T-helper 2 cell treated with Interferon-gamma antibody and Interleukin-4, amounts not matched to agents 100 ng/mL and 5 ng/mL, for 36 hours (primary cell): Measurements from ENCODE around the gene GJD4. TPM values are rescaled to one million over a fixed set of nuclear protein-coding genes. Genes with fewer than 3 reads are reported as not detected.

Source experiments
- intact Hi-C: fragments of 100-400 bp; cut with micrococcal nuclease; formaldehyde crosslinking; loops from one replicate; pipeline ENCODE4 v1.15.1; 2023
- total RNA-seq: library from RNA; stranded (reverse); gene quantifications from 2 replicates; pipeline ENCODE4 v1.2.3, GENCODE V29; 2022

Gene GJD4
- total RNA-seq, 1 donor from 2014 or later: not detected

DNA sequence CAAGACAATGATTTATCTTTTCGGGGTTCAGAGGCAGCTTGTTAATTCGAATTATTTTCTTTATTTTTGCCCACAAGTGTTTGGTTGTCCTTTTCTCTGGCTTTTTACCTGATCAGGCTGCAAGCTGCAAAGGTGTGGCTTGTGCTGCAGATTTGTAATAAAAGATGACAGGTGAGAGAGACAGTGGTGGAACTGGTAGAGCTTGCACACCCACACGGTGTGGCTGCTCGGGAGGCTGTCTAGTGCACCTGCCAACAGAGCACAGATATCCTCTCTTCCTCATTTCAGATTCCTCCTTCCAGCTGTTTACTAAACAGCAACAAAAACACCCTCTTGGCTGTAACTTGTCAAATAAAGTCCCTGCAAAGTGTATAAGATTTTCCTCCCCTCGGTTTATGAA lies 9.2 kb downstream of the GJD4 start:
- intact Hi-C loops: no loop called here

DNA sequence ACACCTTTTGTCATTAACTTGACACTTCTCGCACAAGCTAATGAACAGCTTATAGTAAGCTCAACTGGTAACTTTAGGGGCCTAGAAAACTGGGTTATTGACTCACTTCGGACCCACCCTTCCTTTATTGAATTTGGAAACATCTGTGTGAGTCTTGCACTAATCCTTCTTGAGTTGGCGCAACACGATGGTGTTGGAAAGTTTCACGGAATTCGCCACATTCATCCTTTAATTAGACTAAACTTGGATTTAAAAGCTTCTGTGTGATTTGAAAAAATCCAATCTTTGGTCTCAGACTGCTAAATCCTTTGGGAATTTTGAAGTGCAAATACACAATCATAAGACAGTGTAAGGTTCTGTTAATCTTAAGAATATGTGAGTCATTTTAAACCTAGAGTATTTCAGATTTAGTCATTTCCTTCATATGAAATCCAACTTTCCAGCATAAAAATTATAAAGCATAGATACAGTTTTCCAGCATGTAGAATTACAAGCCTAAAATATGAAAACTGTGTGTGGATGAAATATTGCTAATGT lies 21.9 kb downstream of the GJD4 start:
- intact Hi-C loops: no loop called here

DNA sequence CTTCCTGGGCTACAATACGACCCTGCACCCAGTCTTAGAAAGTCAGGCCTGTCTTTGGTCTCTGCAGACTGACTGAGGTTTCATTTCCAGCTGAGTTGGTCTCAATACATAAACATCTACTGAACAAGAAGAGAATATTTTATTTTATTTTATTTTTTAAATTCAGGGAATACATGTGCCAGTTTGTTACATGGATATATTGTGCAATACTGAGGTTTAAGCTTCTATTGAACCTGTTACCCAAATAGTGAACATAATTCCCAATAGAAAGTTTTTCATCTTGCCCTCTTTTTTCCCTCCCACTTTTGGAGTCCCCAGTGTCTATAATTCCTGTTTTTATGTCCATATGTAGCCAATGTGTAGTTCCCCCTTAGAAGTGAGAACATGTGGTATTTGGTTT lies 26.3 kb downstream of the GJD4 start:
- intact Hi-C loops: no loop called here

DNA sequence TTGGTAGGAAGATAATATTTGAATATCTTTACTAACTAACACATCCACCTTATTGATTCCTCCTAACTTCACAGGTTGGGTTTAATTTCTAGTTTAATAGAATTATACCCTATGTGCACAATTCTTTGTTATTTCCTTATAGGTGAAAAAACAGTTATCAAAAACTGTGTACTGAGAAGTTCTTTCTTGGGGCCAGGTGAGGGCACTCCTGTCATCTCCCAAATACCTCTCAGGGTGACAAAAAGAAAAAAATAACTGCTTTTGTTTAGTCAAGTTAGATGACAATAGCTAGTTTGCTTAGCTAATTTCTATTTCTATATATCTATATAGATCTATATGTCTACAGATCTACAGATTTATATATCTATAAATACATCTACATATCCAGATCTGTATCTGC lies 26.9 kb downstream of the GJD4 start:
- intact Hi-C loops: no loop called here

DNA sequence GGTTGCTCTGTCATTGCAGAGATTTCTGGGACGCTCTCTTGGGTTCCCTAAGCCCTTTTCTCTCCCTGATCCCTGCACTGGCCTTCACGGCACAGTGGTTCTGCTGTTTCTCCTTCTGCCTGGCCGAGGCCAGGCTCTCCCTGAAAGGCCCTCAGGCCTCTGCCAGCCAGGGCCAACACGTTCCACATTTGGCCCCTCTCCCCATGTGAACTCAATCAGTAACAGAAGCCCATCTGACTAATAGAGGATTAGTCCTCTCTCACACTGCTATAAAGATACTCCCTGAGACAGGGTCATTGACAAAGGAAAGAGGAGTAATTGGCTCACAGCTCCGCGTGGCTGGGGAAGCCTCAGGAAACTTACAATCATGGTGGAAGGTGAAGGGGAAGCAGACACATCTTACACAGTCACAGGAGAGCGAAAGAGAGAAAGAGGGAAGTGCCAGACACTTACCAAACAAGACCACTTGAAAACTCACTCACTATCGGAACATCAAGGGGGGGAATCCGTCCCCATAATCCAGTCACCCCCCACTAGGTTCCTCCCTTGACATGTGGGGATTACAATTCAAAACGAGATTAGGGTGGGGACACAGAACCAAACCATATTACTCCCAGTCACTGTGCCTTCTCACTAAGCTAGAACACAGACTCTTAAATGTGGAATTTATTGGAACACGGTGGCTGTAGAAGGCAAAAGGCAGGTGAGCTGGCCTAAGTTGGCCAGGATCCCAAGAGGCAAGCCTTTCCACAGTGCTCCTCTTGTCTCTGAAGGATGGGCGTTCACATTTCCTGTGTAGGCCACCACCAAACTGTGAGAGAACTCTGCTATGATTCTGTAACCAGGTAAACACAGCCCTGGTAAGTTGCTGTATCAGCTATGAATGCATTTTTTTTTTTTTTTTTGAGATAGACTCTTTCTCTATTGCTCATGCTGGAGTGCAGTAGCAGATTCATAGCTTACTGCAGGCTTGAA lies 28.2 kb downstream of the GJD4 start:
- intact Hi-C loops: no loop called here

DNA sequence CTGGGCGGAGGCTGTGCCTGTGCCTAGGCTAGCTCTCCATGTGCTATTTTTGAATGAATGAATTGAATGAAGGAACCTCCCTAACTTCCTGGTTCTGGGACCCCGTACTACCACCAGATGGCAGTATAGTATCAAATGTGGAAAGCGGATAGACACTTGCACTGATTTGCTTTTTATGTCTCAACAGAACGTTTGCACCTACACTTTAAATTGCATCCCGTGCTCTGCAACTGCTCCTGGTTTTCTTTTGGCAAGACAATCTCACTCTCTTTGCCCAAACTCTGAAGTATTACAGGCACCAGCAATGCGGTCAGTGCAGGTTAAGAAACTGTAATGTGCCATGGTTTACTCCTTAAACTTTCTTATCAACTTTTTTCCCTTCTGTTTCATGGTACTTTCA lies 30.4 kb downstream of the GJD4 start:
- intact Hi-C loops: loop anchor here (1.0 to 5.0 kb wide), 2 partner anchors 146 to 1247 kb away; no protein-coding TSS in a partner anchor

DNA sequence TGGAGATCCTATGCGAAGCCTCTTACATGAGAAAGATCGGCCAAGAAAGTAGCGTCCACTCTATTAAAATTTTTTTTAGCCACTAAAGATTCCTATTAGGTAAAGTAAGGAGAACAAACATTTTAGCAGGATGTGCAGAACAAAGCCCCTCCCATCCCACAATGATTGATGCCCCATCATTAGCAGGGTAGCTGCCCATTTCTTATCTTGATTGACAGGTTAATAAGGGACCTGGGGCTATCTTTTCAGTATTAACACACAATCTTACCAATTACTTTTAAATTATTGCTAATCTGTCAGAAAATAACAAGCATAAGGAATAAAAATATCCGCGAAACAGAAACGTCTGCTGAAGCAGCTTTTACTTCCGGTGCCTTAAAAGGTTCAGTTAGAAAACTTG lies 31.8 kb downstream of the GJD4 start:
- intact Hi-C loops: loop anchor here (5.0 kb wide), 1 partner anchor 1245 kb away; no protein-coding TSS in a partner anchor

DNA sequence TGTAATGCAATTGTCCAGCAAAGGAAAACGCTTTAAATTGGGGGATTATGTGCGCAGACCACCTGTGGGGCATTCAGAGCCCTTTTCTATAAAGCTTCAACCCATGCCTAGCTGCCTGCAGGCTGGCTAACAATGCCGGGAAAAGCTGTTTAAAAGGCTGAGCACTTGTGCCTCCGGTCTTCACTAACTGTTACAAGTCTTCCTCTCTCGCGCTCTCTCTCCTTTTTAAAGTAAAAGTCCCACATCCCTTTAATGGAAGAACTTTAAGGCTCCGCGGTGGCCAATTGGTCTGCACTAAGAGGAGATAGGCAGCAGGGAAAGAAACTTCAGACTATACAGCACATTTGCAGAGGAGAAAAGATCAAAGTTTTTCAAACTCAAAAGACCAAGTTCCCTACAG lies 32.3 kb downstream of the GJD4 start:
- intact Hi-C loops: loop anchor here (5.0 kb wide), 1 partner anchor 1245 kb away; no protein-coding TSS in a partner anchor

DNA sequence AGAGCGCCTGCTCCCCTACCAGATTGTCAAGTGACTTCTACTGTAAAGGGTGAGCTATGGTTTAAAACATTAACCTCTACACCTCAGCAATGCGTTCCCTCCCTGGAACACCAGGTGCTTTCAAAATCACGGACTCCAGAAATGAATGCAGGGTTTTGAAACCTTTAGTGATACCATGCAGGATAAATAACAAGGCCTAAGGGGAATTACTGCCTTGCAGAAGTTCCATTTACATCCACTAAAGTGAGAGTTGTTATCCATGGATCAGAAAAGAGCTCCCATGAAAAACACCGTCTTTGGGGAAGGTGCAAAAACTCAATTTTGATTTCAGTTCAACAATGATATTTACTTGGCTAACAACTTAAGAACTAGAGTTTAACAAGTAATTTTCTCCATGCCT lies 33.0 kb downstream of the GJD4 start:
- intact Hi-C loops: loop anchor here (5.0 kb wide), 1 partner anchor 1244 kb away; no protein-coding TSS in a partner anchor

DNA sequence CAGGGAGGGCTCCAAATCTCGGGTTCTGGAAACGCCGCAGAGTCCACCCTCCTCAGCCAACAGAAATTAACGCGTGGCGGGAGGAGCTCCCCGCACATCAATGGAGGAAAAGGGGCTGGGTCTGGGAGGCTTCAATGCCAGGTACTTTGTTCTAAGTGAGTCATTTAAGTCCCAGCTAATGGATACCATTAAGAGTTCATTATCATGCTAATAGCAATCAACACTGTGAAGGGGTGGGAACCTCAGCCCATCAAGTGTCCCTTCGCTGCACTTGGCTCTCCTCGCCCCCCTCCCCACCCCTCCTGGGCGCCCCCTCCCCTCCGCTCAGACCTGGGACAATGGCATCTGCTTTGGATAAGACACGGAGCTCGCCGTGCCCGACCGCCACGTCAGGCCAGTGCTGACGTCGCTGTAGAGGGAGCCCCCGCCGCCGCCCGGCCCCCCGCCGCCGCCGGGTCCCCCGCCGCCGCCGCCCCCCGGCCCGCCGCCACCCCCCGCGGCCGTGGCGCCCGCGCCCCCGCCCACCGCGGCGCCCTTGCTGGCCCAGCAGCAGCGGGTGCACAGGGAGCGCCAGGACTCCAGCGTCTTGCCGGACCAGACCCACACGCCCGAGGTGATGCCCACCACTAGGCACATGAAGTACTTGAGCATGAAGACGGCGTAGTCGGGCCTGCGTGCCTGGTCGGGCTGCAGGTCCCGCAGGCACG lies 34.0 kb downstream of the GJD4 start:
- intact Hi-C loops: loop anchor here (5.0 kb wide), 1 partner anchor 1243 kb away; no protein-coding TSS in a partner anchor

DNA sequence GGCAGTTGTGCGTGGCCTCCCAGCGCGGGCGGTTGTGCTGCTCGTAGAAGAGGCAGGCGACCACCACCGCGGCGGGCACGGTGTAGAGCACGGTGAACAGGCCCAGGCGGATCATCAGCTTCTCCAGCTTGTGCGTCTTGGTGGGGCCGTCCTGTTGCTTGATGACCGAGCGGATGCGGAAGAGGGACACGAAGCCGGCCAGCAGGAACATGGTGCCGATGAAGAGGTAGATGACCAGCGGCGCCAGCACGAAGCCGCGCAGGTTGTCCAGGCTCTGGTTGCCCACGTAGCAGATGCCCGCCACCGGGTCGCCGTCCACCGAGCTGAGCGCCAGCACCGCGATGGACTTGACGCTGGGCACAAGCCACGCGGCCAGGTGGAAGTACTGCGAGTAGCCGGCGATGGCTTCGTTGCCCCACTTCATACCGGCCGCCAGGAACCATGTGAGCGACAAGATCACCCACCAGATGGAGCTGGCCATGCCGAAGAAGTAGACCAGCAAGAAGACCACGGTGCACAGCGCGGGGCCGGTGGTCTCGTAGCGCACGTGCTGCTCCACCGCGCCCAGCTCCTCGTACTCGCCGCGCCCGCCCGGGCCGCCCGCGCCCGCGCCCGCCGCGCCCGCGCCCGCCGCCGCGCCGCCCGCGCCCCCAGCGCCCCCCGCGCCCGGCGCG lies 34.7 kb downstream of the GJD4 start:
- intact Hi-C loops: loop anchor here (5.0 kb wide), 1 partner anchor 1242 kb away; no protein-coding TSS in a partner anchor

DNA sequence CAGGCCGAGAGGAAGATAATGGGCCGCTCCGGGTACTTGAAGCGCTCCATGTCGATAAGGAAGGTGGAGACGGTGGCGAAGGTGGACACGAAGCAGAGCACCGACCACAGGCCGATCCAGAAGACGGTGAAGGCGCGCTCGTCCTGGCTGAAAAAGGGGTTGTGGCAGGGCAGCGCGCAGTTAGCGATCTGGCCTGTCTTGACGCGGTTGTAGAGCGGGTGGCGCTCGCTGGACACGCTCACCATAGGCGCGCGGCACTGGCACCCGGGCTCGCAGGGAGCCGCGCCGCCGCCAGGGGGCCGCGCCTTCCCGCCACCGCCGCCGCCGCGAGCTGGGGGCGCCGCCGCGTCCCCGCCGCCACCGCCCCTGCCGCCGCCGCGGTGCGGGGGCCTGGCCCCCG lies 35.3 kb downstream of the GJD4 start:
- intact Hi-C loops: no loop called here

DNA sequence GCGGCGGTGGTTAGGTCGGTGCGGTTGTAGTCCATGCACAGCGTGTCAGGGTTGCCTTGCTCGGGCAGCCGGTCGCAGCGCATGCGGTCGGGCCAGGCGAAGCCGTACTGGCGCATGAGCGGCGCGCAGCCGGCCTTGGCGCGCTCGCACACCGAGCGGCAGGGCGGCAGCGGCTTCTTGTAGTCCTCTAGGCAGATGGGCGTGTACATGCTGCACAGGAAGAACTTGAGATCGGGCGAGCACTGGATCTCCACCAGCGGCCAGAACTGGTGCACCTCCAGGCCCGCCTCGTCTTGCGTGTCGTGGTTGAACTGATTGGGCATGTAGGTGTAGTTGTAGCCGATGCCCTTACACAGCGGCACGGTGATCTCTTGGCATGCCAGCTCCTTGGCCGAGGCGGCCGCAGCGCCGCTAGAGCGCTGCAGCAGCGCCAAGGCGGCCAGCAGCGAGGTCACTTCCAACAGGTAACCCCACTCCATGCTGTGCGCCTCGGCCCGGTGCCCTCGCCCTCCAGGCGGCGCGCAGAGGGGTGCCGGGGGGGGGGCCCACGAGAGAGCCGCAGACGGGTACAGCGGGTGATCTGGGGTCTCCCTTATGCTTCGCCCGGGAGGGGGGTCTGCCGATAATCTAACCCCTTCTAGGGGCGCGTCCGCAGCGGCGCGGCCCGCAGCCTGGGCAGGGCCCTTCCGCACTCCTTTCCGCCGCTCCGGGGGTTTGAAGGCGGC lies 36.0 kb downstream of the GJD4 start:
- intact Hi-C loops: no loop called here

DNA sequence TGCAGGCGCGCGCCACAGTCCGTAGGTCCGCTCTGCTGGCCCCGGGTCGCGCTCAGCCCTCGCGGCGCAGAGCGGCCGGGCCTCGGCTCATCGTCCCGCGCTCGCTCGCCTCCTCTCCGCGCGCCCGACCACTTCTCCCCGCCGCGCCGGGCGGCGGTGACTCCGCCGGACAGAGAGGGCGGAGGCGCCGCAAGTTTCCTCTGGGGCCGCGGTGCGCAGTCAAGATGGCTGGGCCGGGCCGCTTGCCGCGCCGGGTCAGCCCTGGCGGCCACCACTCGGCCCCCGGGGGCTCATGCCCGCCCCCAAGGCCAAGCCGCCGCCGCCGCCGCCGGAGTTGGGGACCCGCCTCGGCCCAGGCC lies 36.5 kb downstream of the GJD4 start:
- intact Hi-C loops: loop anchor here (2.0 kb wide), 1 partner anchor 305 kb away; the partner anchor contains the start of gene CCNY

DNA sequence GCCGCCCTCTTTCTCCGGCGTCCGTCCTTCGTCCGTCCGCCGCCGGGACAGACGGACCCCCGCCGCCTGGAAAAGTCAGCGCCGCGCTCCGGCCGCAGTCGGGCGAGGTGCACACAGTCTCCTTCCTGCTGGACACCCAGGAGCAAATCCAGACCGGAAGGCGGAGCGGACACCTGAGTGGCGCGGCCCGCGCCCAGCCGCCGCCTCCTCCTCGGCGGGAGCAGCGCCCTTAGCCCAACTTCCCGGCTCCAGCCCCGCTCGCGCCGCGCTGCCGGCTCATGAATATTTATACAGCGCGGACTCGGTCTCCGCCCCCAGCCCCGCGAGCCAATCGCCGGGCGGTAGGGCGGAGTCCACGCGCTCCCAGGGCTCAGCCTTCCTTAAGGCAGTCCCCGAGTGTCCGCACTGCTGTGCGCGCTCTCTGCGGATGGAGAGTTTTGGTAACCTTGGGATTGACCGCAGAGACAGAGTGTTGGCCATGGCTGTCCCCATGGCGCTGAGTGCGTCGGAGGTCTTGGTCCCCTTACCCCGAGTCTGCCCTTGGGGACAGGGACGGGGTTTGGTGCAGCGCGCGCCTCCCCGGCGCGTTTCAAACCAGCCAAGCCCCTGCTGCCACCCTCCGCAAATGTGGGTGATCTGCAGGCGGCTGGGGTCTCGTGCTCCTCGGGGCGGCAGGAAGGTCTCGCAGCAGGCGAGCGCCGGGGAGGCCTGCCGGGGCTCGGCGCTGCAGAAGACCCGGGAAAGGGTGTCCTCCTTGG lies 37.1 kb downstream of the GJD4 start, which contains the start of gene FZD8:
TSS of gene FZD8 (minus strand) at position 262 of the 758 bp plus-strand sequence. CDS start 867 bp downstream, outside the sequence.
- intact Hi-C loops: loop anchor here (2.0 kb wide), 1 partner anchor 305 kb away; the partner anchor contains the start of gene CCNY

DNA sequence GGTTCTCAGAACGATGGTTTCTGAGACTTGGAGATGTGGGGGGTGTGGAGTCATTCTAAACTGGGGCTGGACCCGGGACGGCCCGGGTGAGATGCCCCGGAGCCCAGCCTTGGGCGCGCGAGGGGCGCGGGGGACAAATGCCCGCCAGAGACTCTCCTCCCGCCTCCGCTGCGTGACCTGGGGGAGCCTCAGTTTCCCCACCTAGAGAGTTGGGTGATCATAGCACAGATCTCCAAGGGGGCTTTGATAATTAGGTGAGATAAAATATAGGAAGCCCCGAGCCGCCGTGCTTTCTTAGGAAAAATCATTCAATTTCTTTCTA lies 37.6 kb downstream of the GJD4 start:
- intact Hi-C loops: loop anchor here (2.0 kb wide), 1 partner anchor 306 kb away; the partner anchor contains the start of gene CCNY

DNA sequence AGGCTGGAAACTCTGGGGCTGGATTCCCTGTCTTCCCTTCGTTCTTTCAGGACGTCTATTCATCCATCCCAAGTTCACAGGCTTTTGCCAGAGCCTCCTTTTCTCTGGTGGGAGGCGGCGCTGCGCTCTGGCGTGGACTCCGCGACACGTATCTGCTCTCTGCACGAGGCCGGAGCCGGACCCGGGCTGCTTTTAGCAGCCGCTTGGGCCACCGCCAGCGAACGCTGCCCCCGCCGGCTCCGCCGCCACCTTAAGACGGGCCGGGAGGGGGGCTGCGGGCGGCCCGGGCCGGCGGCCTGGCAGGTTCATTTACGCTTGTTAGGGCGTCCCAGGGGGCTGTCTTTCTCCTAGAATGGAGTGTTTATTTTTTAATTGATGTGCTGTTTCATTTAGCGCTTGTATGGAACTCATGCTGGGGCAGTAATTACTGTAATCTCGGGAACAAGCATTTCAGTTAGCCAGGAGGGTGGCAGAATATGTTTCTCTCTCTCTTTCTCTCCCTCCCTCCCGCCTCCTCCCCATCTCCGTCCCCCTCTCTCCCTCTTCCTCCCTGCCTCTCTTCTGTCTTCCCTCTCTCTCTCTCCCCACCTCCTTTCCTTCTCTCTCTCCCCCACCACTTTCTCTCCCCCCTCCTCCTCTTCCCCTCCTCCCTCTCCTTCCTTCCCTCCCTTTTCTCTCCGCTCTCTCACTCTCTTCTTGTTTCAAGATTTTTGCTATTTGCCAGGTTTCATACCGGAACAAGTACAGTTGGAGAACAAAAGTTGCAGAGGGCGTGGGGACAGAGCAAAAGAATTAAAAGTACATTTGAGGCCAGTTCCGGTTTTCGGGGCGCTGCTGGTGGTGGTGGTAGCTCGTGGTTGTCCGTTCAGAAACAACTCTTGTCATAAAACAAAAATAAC lies 38.3 kb downstream of the GJD4 start:
- intact Hi-C loops: loop anchor here (2.0 kb wide), 1 partner anchor 307 kb away; the partner anchor contains the start of gene CCNY
